K562 (cell line): ENCODE measurements around the gene LZTR1. TPM values are rescaled to one million over a fixed set of nuclear protein-coding genes. Genes with fewer than 3 reads are reported as not detected.
A peak's percentile ranks its signal among the peaks of the same experiment; 100 is the strongest.

Experiments
- ATAC-seq: fragments of 200-7000 bp; cut with Tn5 transposase; 3 replicates; pipeline ENCODE4 v1.9.1; 2020; ENCODE audit warnings: moderate library complexity
- BruUV-seq: library from RNA; stranded (reverse); fragments of 400-500 nt; replicated peaks from 2 replicates; lab custom pipeline; 2021; lab: Mats Ljungman, UMichigan
- CTCF ChIA-PET: fragments of 300-600 bp; formaldehyde crosslinking; extraction: SDS; loops from one replicate; lab custom pipeline; 2021; ENCODE audit warnings: low intra/inter-chr PET ratio; lab: Yijun Ruan, JAX
- POLR2A ChIA-PET: fragments of 300-600, 350-650 bp; sonication (Branson Sonifier 250); formaldehyde crosslinking; extraction: SDS; loops from one replicate; lab custom pipeline; 2021; ENCODE audit warnings: antibody characterized with exemption, inconsistent platforms; lab: Yijun Ruan, JAX
- DNase-seq, 4 experiments: peaks; one replicate each; pipeline versions ENCODE4 v3.0.0 to v3.0.0-alpha.2; 2011 to 2018; ENCODE audit warnings: low spot score in 3 of 4, mixed read lengths in 3 of 4; ENCODE audit errors: extremely low read depth in 1 of 4
- FAIRE-seq: peaks from 2 replicates; lab custom pipeline; 2011; peaks lifted over from hg19 to GRCh38; lab: Jason Lieb, UNC
- H2AFZ ChIP-seq: 2 replicates; pipeline ENCODE4 v1.6.0; 2011; ENCODE audit warnings: low read depth, low read length, control low read depth, inconsistent platforms
- H3K27ac ChIP-seq: fragments of 200-600 bp; 3 replicates; pipeline ENCODE4 v1.8.0; 2011; ENCODE audit warnings: low read depth, mild to moderate bottlenecking, control low read depth, inconsistent platforms, low read length, moderate library complexity, mixed read lengths; ENCODE audit errors: extremely low read depth
- H3K27me3 ChIP-seq, 2 experiments: fragments of 300-600 bp in 1 of 2; 2 replicates in 1 of 2; 3 replicates in 1 of 2; pipeline versions ENCODE4 v1.6.0 to v1.8.0; 2011; ENCODE audit warnings: inconsistent platforms in 2 of 2, low read length in 2 of 2, mild to moderate bottlenecking in 1 of 2, mixed read lengths in 1 of 2, moderate library complexity in 1 of 2; ENCODE audit not compliant: control insufficient read depth in 2 of 2, insufficient read depth in 2 of 2
- H3K36me3 ChIP-seq: fragments of 300-600 bp; 3 replicates; pipeline ENCODE4 v1.8.0; 2011; ENCODE audit warnings: mild to moderate bottlenecking, low read length, inconsistent platforms; ENCODE audit not compliant: control insufficient read depth, insufficient read depth
- H3K4me1 ChIP-seq, 2 experiments: fragments of 200-600 bp in 1 of 2; replicated peaks in 1 of 2; 2 replicates in 1 of 2; 3 replicates in 1 of 2; pipeline versions ENCODE4 v1.5.1 to v1.8.0; 2011; ENCODE audit warnings: inconsistent platforms in 2 of 2, low read length in 2 of 2, mild to moderate bottlenecking in 1 of 2, mixed read lengths in 1 of 2, moderate library complexity in 1 of 2; ENCODE audit not compliant: control insufficient read depth in 2 of 2, insufficient read depth in 2 of 2
- H3K4me2 ChIP-seq: 2 replicates; pipeline ENCODE4 v1.6.1; 2011; ENCODE audit warnings: low read length, control low read depth, inconsistent platforms, mixed read lengths; ENCODE audit not compliant: insufficient read depth
- H3K4me3 ChIP-seq: fragments of 200-600 bp; sonication (generic), shearing (Covaris generic); 2 replicates; pipeline ENCODE4 v1.5.1; 2016; ENCODE audit warnings: control low read depth, inconsistent platforms
- H3K79me2 ChIP-seq: fragments of 200-600 bp; 3 replicates; pipeline ENCODE4 v1.8.0; 2011; ENCODE audit warnings: low read length, inconsistent platforms; ENCODE audit not compliant: control insufficient read depth, insufficient read depth
- H3K9ac ChIP-seq, 2 experiments: 2 replicates each; pipeline versions ENCODE4 v1.6.0 to v1.6.1; 2011; ENCODE audit warnings: low read depth in 2 of 2, low read length in 2 of 2, control low read depth in 1 of 2, inconsistent platforms in 1 of 2, mild to moderate bottlenecking in 1 of 2, mixed read lengths in 1 of 2; ENCODE audit not compliant: insufficient read depth in 1 of 2
- H3K9me1 ChIP-seq: one replicate; pipeline ENCODE4 v1.6.0; 2011; ENCODE audit warnings: inconsistent platforms, mild to moderate bottlenecking, low read length, moderate library complexity; ENCODE audit not compliant: control insufficient read depth, insufficient read depth
- H3K9me3 ChIP-seq: replicated peaks from 2 replicates; pipeline ENCODE4 v1.5.1; 2011; ENCODE audit warnings: low read depth, low read length, inconsistent platforms; ENCODE audit not compliant: control insufficient read depth, insufficient read depth
- H4K20me1 ChIP-seq: replicated peaks from 2 replicates; pipeline ENCODE4 v1.6.1; 2011; ENCODE audit warnings: low read length, inconsistent platforms, mixed read lengths; ENCODE audit not compliant: control insufficient read depth, insufficient read depth
- ARHGAP35 ChIP-seq: fragments of 450-650 bp; IDR thresholded peaks from 2 replicates; pipeline ENCODE4 v1.6.1; 2018; ENCODE audit not compliant: partially characterized antibody
- CBX8 ChIP-seq: fragments of 200-600 bp; sonication (generic); IDR thresholded peaks from 2 replicates; pipeline ENCODE4 v1.6.1; 2012; ENCODE audit warnings: borderline replicate concordance, mixed run types, low read depth, mild to moderate bottlenecking, moderate library complexity, mixed read lengths, low read length, control low read depth, inconsistent platforms; ENCODE audit not compliant: poor library complexity, severe bottlenecking; ENCODE audit errors: extremely low read depth
- HMG20B ChIP-seq: fragments of 250-450 bp; sonication (Bioruptor Pico); IDR thresholded peaks from 2 replicates; pipeline ENCODE4 v1.5.0; 2021; ENCODE audit warnings: mild to moderate bottlenecking
- MCM2 ChIP-seq: fragments of 450-650 bp; IDR thresholded peaks from 2 replicates; pipeline ENCODE4 v1.6.1; 2017; ENCODE audit warnings: low read depth, mild to moderate bottlenecking
- NCOA1 ChIP-seq: fragments of 450-650 bp; IDR thresholded peaks from 2 replicates; pipeline ENCODE4 v1.6.1; 2016; ENCODE audit warnings: low read depth
- NCOA6 ChIP-seq: fragments of 450-650 bp; IDR thresholded peaks from 2 replicates; pipeline ENCODE4 v1.6.1; 2017; ENCODE audit warnings: mild to moderate bottlenecking
- POLR2AphosphoS5 ChIP-seq: IDR thresholded peaks from 2 replicates; pipeline ENCODE4 v1.6.1; 2011; ENCODE audit warnings: mild to moderate bottlenecking, low read depth, low read length, moderate library complexity; ENCODE audit not compliant: control insufficient read depth, insufficient read depth
- RAD21 ChIP-seq, 2 experiments: fragments of 250-450 bp in 1 of 2; fragments of 450-650 bp in 1 of 2; sonication (Bioruptor Pico) in 1 of 2; formaldehyde crosslinking in 1 of 2; IDR thresholded peaks in 1 of 2; conservative IDR thresholded peaks in 1 of 2; 2 replicates each; pipeline versions ENCODE4 v1.4.0 to v1.8.0; 2020 to 2022; ENCODE audit warnings: mild to moderate bottlenecking in 2 of 2, moderate library complexity in 1 of 2
- SIN3A ChIP-seq, 2 experiments: fragments of 150-350 bp in 1 of 2; IDR thresholded peaks; 2 replicates each; pipeline ENCODE4 v1.6.1; 2011 to 2016; ENCODE audit warnings: borderline replicate concordance in 2 of 2, low read depth in 2 of 2, low read length in 2 of 2, mild to moderate bottlenecking in 2 of 2, moderate library complexity in 2 of 2; ENCODE audit not compliant: control insufficient read depth in 1 of 2
- TAL1 ChIP-seq: fragments of 450-650 bp; IDR thresholded peaks from 2 replicates; pipeline ENCODE4 v1.6.1; 2016; ENCODE audit warnings: mild to moderate bottlenecking
- TCFL5 ChIP-seq: fragments of 250-450 bp; sonication (Bioruptor Pico); conservative IDR thresholded peaks from 2 replicates; pipeline ENCODE4 v1.6.1; 2021; ENCODE audit warnings: mild to moderate bottlenecking, moderate library complexity, matching md5 sums
- ZNF318 ChIP-seq, 2 experiments: fragments of 450-650 bp; IDR thresholded peaks; 2 replicates each; pipeline ENCODE4 v1.6.1; 2016; ENCODE audit warnings: mild to moderate bottlenecking in 2 of 2, borderline replicate concordance in 1 of 2, low read depth in 1 of 2, moderate library complexity in 1 of 2
- ZNF830 ChIP-seq: fragments of 250-450 bp; sonication (Bioruptor Pico); IDR thresholded peaks from 2 replicates; pipeline ENCODE4 v1.5.0; 2021; ENCODE audit warnings: mild to moderate bottlenecking
- WGBS: fragments of 100-300 bp; shearing (Covaris generic); methylation state at CpG from one replicate; pipeline ENCODE4 v1.1.6; 2016; ENCODE audit warnings: low coverage, mixed read lengths; ENCODE audit not compliant: insufficient coverage; ENCODE audit errors: missing lambda C conversion rate; 5-methylcytosine and 5-hydroxymethylcytosine counted together
- in situ Hi-C: fragments of 300-500 bp; cut with MboI; formaldehyde crosslinking; loops from 4 replicates; pipeline ENCODE4 v1.15.0; 2018; ENCODE audit warnings: inconsistent platforms, mixed read lengths
- intact Hi-C: fragments of 100-400 bp; cut with micrococcal nuclease; formaldehyde crosslinking; loops from 2 replicates; pipeline ENCODE4 v1.14.2; 2022
- polyA plus RNA-seq, 8 experiments: library from polyadenylated mRNA; depleted of rRNA in 4 of 8; stranded (reverse) in 5 of 8; unstranded in 3 of 8; fragments of >200 nt; fragmentation: Nextera tagmentation in 2 of 8; fragmentation: Illumina TruSeq in 1 of 8; extraction: Ambion mirVana in 2 of 8; extraction: Trizol in 1 of 8; gene quantifications; 2 replicates each; pipeline versions ENCODE4 v1.2.1 to v1.2.3, GENCODE V29; 2011 to 2014; ENCODE audit warnings: inconsistent platforms in 1 of 8, missing spikeins in 1 of 8
- total RNA-seq, 7 experiments: library from RNA; depleted of rRNA in 6 of 7; stranded (reverse); fragments of >200 nt in 6 of 7; fragmentation: Illumina TruSeq in 2 of 7; extraction: Trizol in 2 of 7; gene quantifications; 2 replicates each; pipeline versions ENCODE4 v1.2.1 to v1.2.3, GENCODE V29; 2011 to 2021; ENCODE audit warnings: low replicate concordance in 1 of 7

The LZTR1 gene
- total and polyA plus RNA-seq, 9 of the 15 experiments (the other 6 are each of a cell fraction or from before 2014, with no cell fraction given), result 2.2 to 135 (median 63.0) TPM

DNA sequence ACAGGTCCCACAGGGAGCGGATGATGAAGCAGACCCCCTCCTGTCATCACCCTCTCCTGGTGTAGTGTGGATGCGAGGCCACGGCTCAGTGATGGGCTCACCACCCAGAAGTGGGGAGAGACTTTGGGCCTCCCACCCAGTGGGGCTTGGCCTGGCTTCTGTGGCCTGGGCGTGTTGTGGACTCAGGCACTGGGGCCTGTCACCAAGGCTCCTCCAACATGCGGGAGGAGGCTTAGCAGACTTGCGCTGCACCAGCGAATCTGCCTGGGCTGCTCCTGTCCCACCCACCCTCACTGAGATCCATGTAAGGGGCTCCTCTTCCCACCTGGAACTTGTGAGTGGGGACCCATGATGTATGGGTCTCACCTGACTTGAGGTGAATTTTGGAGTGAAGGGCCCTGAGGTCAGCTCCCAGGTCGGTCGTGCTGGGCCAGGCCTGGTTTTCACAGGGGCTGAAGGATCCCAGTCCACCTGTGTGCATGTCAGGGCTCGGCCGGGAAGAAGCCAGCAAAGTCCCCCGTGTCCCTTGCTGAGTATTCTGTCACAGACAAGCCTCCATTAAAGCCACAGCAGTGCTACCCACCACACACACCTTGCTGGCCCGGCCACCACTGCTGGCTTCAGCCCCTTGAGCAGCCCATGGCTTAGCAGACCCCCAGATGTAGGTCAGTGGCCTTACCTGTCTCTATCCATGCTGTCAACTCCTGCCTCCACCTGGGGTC, 15.6 kb downstream of the LZTR1 start:
- ATAC-seq (no peak), FAIRE-seq (no peak), DNase-seq (peak in 2 of 4 experiments; percentile 56 to 57)
- BruUV-seq, result no TSS peak
- Histone ChIP-seq H3K4me1 (peaks cover 12 to 93% of the 10 kb centered on the region in 2 experiments), H3K4me3 (no peak overlapping the region), H4K20me1 (peaks cover 32% of the 10 kb centered on the region; the same call in 1 of the 2 replicates), H3K9me3 (no peaks in the 10 kb centered on the region), H3K4me2 (no peak overlapping the region), H3K27ac (no peak overlapping the region), H3K79me2 (peaks cover 32% of the 10 kb centered on the region), H3K9me1 (no peaks in the 10 kb centered on the region), H2AFZ (no peak overlapping the region), H3K27me3 (no peaks in the 10 kb centered on the region), H3K36me3 (peaks cover 83% of the 10 kb centered on the region), H3K9ac (peak overlapping the region in 1 of 2 experiments; percentile 93; a peak in 2 of 4 replicates)
- intact Hi-C loops (no loop called here), in situ Hi-C loops (no loop called here)
- ChIA-PET CTCF (no interaction called here), POLR2A (interaction anchor here (0.8 to 17.9 kb wide), 10 partner anchors 9 to 205 kb away, joined by 3 to 451 read pairs (median 15); partner anchors contain the start of genes AIFM3, LZTR1 and P2RX6)
- WGBS, result 82% methylated on average over 13 of the region's 13 CpGs
- no peak for TF ChIP-seq ZNF318 (IDR thresholded peaks at IDR 0.05; ENCODE audit: borderline replicate concordance in 1 of 2, low read depth in 1 of 2)
- no peak for TF ChIP-seq ARHGAP35
- no peak for TF ChIP-seq MCM2
- 0 out of 4 replicates have a peak, but pooled peaks of 1 of the 2 experiments have one; percentile 7 for TF ChIP-seq RAD21 (CRISPR knock-in tag; conservative IDR thresholded peaks at IDR 0.05 in 1 of 2, IDR thresholded peaks at IDR 0.05 in 1 of 2)
- no peak for TF ChIP-seq NCOA1
- TF ChIP-seq HMG20B (CRISPR knock-in tag), result no peak
- no peak for TF ChIP-seq POLR2AphosphoS5
- TF ChIP-seq NCOA6, result no peak
- no peak for TF ChIP-seq SIN3A (IDR thresholded peaks at IDR 0.05; ENCODE audit: borderline replicate concordance in 2 of 2, control insufficient read depth in 1 of 2, low read depth in 2 of 2, low read length in 2 of 2)
- TF ChIP-seq ZNF830, result no peak
- TF ChIP-seq TCFL5 (CRISPR knock-in tag), result 0 out of 2 replicates have a peak, but pooled peaks have one; percentile 26
- no peak for TF ChIP-seq CBX8
- TF ChIP-seq TAL1, result no peak
